Left hindlimb (tissue), 1 donor: ENCODE measurements around the gene NDUFS6.

Experiments
- DNase-seq: peaks from one replicate; pipeline ENCODE4 v3.0.0-alpha.2; 2018

The NDUFS6 gene

DNA sequence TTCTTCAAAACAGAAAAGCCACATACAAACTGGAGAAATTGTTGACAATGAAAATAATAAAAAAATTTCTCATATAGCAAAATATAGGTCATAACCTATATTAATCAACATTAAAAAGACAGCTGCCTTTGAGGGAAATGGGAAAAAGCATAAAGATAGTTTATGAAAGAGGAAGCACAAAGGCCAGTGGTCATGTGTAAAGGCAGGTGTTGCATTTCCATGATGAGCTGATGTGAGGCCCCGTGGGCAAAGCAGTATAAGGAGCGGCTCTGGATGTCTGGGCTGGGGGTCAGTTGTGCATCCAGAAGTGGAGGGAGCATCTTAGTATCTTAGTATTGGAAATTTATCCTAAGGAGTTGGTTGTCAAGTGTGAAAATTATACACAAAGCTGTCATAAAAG, 18.3 kb downstream of the NDUFS6 start:
- DNase-seq: no peak

DNA sequence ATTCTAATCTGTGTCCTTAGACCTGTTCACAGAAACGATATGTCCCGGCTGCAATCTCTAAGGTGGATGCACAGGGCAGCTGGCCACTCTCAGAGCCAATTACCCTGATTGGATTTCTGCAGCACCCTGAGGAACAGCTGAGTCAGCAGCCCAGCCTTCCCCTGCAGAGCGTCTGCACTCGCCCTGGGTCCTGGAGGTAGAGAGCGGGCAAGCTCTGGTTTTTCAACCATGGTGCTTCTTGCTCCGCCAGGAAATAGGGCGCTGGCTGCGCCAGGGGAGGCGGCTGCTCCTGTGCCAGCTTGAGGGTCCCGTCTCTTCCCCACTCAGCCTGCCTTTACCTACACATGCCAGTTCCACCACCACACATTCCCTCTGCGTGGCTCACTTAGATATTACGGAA, 19.2 kb downstream of the NDUFS6 start:
- no peak for DNase-seq

DNA sequence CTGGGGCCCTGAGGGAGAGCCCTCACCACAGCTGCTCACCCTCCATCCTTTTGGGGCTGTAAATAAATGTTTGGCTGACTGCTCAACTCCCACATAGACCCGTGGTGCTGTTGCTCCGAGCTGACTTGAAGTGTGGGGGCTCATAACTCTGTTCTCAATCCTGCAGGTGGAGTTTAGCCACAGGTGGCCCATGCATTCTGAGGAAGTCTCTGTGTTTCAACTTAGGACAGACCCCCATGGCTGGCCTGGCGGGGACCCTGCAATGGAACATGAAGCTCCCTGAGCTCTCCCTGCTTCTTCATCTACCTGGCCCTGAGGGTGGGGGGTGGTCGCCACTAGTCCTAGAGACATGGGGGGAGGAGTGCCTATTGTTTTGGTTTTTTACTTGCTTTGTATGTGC, 19.7 kb downstream of the NDUFS6 start:
- DNase-seq: no peak

DNA sequence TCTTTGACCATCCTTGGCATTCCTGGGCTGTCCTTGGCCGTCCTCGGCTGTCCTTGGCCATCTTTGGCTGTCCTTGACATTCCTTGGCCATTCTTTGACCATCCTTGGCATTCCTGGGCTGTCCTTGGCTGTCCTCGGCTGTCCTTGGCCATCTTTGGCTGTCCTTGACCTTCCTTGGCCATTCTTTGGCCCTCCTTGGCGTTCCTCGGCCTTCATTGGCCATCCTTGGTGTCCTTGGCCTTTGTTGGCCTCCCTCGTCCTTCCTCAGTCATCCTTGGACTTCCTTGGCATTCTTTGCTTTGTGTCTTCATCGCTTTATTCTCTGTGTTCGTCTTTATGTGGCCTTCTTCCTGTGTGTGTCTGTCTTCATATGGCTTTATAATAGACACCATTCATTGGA, 20.7 kb downstream of the NDUFS6 start:
- no peak for DNase-seq

DNA sequence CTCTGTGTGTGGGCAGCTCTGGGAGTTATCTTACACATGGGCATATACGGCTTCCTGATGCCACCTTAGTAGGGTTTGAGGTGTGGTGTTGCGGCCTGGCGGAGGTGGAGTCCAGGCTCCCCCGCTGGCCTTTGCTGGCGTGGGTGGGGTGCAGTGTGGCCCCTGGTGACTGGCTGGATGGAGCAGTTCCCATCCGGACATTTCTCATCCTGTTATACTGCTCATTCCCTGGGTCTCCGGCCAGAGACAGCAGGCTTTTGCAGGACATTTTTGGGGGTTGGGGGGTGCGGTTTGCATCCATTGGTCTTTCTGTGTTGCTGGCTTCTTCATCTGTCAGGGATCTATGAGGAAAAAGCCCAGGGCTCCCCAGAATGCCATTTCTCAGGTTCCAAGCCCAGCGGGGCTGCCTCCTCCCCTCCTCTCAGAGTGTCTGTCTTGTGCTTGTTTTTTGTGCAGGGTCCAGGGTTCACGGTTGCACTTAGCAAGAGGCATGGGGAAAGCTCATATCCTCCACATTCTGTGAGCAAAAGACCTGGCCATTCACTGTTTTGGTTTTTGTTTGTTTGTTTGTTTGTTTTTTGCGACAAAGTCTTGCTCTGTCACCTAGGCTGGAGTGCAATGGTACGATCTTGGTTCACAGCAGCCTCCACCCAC, 22.3 kb downstream of the NDUFS6 start:
- DNase-seq: no peak

DNA sequence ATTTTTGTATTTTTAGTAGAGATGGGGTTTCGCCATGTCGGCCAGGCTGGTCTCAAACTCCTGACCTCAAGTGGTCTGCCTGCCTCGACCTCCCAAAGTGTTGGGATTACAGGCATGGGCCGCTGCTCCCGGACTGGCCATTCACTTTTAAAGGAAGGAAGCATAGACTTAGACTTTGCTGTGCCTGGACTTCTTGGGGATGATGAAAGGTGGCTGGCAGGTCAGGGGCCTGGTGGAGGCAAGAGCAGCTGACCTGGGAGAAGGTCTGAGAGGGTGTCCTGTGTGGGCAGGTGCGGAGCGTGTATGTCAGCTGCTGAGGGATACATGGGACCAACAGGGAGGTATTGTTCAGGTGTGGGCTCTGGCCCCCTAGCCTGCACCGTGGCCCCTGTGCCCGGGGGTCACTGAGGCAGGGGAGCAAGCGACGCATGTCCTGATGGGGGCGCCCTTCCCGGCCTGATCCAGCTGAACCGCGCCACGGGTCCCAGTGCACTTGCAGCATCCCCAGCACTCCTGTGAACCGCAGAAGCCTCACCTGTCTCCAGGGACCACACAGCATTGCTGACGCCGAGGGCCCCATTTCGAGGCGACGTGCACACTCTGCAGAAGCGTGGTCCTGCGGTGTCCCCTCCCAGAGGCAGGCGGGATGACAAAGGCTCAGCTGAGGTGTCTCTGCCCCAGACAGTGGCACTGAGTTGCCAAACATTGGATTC, 23.1 kb downstream of the NDUFS6 start:
- DNase-seq: no peak

DNA sequence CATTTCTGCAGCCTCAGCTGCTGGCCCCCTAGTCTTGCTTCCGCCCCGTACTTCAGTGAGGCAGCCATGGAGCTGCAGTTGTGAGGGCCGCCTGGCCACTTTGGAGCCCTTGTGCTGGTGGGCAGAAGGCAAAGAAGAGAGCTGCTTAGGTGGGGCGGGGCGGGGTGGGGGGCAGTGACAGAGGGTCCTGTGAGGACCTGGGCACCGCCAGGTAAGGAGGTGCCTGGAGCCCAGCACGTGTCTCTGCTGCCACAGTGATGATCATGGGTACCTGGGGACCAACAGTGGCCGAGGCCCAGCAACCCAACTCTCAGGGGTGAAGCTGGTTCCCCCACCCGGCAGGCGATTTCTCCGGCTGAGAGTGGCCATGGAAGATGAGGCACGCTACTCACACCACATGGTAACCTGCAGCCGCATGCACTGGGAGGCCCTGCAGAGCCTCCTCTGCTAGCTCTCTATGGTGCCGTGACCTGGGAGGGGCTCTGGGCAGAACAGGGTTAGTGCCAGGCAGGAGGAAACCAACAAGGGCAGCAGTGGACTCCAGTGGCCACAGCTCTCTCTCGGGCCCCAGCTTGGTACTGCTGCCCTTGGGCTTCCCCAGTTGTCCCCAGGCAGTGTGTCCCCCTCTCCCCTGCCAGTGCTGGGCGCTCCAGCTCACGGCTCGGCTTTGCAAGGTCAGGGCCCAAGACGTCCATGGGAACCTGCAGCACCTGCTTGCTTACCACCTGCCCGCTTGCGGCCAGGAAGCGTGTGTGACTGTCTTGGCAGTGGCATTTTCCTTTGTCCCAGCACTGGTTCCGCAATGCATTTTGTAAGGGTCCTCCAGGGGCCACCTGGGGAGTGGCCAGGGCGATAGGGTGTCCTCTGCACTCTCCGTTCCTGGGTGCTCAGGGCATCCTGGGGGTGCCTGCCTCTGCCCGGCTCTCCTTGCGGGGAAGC, 24.0 kb downstream of the NDUFS6 start:
- no peak for DNase-seq

DNA sequence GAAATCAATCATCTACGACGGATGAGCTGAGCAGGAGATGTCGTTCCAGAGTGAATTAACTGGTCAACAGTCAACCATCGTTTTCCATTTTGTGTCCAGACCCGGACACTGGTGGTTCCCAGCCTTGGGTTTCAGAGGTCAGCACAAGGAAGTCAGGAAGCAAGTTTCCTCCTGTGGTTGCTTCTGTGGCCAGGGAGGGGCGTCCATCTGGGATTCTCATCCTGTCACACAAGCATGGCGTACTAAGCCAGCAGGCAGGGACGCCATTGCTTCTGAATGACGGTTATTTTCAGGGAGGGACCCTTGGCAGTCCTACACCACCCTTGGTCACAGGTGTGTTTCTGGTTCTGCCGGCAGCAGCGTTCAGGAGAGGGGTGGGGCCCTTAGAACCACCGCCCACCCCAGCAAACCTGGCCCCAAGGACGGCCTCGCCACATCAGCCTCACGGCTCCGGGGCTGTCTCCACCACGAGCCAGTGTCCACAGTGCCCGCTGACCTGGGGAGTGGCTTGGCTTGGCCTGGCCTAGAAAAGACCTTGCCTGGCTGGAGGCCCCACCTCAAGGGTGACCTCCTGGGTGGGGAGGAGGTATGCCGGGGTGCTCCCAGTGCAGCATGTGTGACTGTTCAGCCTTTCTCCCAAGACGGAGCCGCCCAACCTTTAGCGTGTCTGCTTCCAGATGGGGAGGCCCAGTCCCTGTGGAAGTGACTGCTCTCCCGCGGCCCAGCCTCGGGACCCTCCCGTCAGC, 25.2 kb downstream of the NDUFS6 start:
- no peak for DNase-seq

DNA sequence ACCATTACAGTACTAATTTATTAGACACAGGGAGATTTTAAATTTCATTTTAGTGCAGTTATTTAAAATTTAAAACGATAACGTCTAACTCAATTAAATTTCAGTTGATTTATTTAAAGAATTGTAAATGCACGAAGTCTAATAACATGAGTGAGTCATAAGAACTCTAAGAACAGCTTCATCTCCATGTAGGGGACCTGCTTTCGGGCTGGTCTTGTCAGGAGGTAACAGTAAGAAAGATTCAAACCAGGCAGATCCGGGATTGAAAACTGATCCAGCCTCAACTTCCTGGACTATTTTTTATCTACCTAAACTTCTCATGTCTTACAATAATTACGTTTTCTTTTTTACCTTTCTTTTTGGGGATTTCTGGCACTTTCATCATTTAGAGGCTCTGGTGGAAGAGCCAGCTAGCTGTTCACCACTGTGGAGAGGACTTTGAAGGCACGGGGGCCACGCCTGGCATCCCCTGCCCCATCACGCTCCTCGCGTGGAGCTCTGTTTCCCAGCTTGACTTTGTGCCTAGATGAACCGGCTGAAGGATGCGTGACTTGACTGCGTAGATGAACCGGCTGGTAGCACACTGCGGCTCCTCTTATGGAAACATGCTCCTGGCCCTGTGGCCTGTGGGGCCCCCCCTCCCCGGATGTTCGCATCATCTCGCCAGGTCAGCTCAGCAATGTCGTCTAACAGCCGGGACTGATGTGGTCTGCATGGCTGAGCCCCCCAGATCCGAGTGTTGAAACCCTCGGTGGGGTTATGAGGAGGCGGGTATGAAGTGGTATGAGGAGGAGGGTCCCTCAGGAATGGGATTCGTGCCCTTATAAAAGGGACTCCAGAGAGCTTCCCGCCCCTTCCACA, 26.0 kb downstream of the NDUFS6 start:
- no peak for DNase-seq

DNA sequence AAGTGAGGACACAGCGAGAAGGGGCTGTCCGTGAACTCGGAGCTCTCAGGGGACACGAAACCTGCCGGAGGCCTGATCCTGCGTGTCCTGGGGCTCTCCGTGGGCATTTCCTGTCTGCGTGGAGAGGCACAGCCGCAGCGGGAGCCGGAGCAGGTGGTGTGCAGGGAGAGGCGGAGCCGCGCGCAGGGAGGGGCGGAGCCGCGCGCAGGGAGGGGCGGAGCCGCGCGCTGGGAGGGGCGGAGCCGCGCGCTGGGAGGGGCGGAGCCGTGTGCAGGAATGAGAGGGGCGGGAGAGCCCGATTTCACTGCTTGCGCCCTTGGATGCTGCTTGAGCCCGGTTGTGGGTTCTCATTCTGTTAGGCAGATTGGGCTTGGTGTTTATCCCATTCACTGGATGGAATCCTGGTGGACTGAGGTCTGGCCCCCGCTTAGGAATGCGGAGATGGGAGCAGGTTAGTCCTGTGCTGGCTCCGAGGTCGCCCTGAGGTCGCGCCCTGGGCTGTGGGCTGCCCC, 26.7 kb downstream of the NDUFS6 start:
- DNase-seq: no peak

DNA sequence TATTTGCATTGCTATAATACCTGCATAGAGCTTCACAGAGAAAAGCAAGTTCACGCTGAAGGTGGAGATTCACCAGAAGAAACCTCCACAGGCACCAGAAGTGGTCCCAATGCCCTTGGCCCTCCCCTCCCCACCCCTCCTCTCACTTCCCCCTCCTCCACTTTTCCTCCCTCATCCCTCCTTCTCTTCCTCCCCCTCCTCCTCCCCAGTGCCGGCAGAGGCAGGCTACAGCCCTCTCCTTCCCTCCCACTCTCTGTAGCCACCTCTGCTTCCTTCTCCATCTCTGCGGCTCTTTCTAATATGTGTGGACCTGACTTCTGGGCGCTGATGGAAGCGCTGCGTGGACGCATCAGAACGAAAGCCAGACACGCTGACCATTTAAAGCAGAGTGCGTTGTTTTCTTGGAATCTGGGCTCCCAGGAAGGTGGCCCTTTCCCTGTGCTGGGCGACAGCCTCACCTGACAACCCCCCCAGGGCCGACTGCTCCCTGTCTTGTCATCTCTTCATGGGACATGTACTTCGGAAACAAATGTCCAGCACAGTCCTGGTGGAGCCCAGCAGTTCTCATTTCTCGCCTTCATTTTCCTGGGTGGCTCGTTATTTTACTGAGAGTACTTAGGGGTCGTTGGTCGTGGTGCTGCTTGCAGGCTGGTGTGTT, 29.5 kb downstream of the NDUFS6 start:
- DNase-seq: no peak

DNA sequence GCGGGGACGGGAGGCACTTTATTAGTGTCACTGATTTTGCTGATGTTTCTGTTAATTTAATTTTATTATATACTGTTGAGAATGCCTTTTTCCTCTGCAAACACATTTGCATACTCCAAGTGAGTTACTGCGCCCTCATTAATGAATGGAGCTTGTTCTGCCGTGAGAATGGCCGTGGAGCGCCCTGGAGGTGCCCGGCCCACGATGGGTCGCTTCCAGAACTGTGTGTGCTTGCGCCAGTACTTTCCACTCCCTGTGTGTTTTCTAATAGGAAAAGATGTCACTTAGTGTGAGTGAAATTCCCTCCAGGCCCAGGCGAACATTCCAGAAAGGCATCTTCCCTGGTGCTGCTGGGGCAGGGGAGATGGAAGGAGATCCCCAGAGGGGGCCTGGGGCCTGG, 30.1 kb downstream of the NDUFS6 start:
- DNase-seq: no peak

DNA sequence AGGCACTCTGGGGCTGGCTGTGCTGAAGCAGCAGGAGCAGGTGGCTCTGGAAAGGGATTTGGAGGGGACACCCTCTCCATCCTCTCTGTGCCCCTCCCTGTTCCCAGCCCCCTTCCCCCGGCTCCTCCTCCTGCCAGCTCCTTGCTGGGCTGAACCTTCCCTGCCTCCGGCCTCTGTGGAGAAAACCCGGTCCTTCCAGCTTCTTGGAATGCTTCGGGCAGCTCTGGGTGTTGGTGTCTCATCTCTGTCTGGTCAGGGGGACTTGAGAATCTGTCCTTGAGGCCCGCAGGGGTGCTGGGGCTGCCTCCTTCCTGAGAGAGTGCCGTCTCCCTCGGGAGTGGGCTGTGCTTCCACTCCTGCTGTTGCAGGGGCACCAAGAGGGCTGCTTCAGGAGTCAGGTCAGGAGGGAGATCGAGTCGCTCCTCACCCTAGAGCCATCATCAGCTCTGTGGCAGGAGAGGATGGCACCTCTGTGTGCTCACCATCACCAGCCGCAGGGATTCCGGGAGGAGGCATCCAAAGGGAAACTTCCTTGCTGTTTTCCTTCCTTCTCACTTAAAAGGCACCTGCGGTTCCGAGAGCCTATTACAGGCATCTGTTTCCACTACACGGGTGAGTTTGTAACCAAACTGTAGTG, 30.6 kb downstream of the NDUFS6 start:
- DNase-seq: no peak

DNA sequence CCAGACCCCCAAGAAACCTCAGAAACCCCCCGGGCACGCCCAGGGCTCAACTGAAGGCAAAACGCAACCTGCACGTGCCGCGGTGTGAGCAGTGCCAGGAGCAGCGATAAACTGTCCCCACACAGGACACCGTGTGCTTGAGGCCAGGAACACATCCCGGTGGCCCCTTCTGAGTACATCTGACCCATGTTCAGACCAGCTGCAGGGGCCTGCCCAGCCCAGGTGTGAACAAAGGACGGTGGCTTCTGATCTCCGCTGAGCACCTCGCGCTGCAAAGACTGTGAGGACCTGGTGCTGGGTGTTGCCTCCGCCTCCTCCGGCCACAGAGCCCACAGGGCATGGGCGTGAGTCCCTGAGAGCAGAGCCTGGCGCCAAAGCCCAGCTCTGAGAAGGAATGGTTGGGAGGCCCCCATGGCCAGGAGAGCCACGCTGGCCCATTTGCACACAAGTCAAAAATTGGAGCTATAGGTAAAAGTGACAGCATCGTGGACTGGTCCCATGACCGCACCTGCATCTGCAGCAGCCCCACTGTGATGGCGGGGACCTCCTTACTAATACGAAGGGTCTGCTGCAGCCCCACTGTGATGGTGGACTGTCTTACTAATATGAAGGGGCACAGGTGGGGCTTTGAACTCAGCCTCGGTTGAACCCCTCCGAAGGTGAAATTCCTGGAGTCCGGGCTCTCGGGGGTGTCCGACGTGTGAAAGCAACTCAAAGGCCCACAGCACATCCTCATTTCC, 31.5 kb downstream of the NDUFS6 start:
- DNase-seq: no peak

DNA sequence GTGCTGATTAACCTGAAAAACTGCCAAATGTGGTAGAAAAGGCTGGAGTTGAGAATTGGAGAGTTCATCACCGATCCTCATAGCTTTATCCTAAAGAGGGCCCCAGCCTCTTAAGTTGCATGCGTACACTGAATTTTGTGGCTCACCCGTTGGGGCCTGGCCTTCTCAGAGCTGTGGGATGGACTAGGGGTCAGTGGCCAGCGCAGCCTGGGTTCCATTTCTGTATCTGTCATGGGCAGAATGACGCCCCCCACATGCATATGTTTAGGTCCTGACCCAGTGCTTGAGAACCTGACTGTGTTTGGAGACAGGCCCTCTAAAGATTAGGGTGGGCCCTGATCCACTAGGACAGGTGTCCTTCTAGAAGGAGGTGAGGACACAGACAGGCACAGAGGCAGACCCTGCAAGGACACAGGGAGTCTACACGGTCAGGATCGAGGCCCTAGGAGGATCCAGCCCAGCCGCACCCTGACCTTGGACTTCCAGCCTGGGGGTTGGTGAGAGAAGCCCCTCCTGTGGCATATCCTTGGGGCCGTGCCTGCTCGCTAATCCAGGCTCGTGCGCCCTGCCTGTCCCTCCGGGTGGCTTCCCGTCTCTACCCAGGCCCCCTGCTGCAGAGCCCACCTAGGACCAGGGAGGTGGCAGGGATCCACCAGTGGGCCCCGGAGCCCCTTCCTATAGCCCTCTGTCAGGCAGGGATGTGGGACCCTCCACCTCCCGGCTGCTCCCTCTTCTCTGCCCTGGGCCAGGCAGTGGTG, 32.2 kb downstream of the NDUFS6 start:
- no peak for DNase-seq

DNA sequence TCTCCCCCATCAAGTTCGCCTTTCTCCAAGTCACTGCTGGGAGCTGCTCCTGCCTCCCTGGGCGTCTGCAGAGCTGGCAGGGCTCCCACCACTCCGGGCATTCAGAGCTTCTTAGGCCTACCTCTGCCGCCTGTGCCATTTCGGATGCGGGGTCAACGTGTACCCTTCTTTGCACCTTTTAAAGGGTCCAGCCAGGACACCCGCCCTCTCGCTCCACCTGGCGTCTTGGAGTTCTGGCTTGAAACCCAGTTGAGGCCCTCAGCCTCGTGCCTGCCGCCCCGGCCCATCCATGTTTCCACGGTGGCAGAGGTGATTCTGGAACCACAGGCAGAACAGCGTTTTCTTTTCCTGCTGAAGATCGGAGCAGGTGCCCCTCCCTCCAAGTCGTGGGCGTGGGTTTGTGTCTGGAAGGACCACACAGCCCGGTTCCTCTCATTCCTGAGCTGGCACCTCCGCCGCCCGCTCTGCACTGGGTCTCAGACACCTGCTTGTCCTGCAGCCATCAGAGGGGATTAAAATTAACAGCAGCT, 32.9 kb downstream of the NDUFS6 start:
- no peak for DNase-seq

DNA sequence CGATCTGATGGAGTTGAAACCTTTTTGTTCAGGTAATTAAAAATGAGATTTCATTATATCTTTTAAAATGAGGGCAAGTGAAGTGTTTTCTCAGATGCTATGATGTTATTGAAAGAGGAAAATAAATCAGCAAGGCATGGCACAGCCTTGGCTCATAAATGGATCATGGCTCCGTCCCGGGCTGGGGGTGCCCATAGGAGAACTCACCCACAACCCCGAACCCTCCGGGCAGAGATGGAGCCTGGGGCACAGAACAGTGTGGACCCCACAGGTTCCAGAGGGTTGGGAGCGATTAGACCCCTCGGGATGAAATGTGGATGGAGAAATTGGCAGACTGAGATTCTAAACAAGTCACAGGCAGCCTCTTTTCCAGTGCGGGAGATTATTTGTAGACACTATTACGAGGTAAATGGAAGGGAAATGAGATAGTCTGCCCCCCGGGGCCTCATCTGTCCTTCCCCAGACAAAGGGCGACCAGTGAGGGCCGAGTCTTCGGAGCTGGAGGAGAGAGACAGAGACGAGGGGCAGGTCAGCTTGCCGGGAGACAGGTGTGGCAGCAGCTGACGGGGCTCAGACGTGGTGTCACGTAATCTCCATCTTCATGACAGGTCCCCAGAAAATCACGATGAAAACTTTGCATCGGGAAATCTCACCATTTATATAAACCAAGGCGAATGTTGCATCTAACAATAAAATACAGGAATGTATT, 33.7 kb downstream of the NDUFS6 start:
- DNase-seq: no peak

DNA sequence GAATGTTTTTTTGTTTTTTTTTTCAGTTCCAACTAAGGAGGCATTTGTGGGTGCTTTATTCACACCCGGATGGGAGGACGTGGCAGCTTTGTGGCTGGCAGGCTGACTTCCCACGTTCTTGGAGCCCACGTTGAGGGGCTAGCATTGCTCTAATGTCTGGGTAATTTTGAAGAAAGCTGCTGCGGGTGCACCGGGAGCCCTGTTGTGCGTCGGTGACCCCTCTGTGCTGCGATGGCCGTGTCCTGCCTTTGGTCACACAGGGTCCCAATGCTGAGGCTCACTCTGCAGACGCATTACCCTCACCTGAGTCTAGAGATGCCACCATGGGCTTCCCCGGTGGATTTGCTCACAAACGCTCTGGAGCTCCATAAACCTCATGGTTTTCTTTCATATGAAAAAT, 34.2 kb downstream of the NDUFS6 start:
- DNase-seq: no peak
